Sigmoid colon (tissue), 7 donors: ENCODE results near the gene PNPLA1. TPM values are rescaled to one million over a fixed set of nuclear protein-coding genes. Genes with fewer than 3 reads are reported as not detected.

Experiments used
- DNase-seq: peaks from one replicate; pipeline ENCODE4 v3.0.0-alpha.2; 2019
- H3K27ac ChIP-seq, 4 donors: fragments of 200-600 bp; sonication (generic); one replicate each; pipeline ENCODE4 v1.5.1; 2016 to 2019; ENCODE audit warnings: mild to moderate bottlenecking in 1 of 4
- H3K27me3 ChIP-seq, 3 donors: fragments of 200-600 bp; sonication (generic); one replicate each; pipeline ENCODE4 v1.5.1; 2019; ENCODE audit warnings: mild to moderate bottlenecking in 1 of 3
- H3K36me3 ChIP-seq, 4 donors: fragments of 200-600 bp; sonication (generic); one replicate each; pipeline ENCODE4 v1.5.1; 2016 to 2019
- H3K4me1 ChIP-seq, 4 donors: fragments of 200-600 bp; sonication (generic); one replicate each; pipeline ENCODE4 v1.5.1; 2017 to 2019
- H3K4me3 ChIP-seq, 4 donors: fragments of 200-600 bp; sonication (generic); one replicate each; pipeline ENCODE4 v1.5.1; 2017 to 2019; ENCODE audit warnings: mild to moderate bottlenecking in 2 of 4, moderate library complexity in 1 of 4
- H3K9me3 ChIP-seq, 4 donors: fragments of 200-600 bp in 3 of 4; sonication (generic) in 3 of 4; one replicate each; pipeline versions ENCODE4 v1.5.1 to v1.6.1; 2013 to 2019
- EP300 ChIP-seq, 4 donors: sonication (generic); formaldehyde crosslinking; IDR thresholded peaks; one replicate each; pipeline ENCODE4 v1.6.1; 2017; ENCODE audit warnings: antibody characterized with exemption in 4 of 4
- POLR2A ChIP-seq, 2 donors: fragments of 450-650 bp; IDR thresholded peaks; one replicate each; pipeline ENCODE4 v1.6.1; 2016; ENCODE audit warnings: antibody characterized with exemption in 2 of 2, mild to moderate bottlenecking in 2 of 2, moderate library complexity in 2 of 2
- POLR2AphosphoS5 ChIP-seq, 4 donors: sonication (generic); formaldehyde crosslinking; IDR thresholded peaks; one replicate each; pipeline ENCODE4 v1.6.1; 2017; ENCODE audit warnings: antibody characterized with exemption in 4 of 4
- WGBS, 2 donors: extraction: QIAGEN DNeasy Blood & Tissue Kit; methylation state at CpG; one replicate each; pipeline ENCODE4 v1.1.7; 2013; 5-methylcytosine and 5-hydroxymethylcytosine counted together
- intact Hi-C: fragments of 100-400 bp; cut with DNase I; formaldehyde crosslinking; loops from one replicate; pipeline ENCODE4 v1.15.1; 2023
- polyA plus RNA-seq, 3 donors: library from polyadenylated mRNA; stranded (reverse); fragments of 200-250 nt; gene quantifications; one replicate each; pipeline ENCODE4 v1.2.3, GENCODE V29; 2013
- total RNA-seq, 4 donors: library from RNA; depleted of rRNA; stranded (reverse); fragments of >200 nt; gene quantifications; one replicate each; pipeline ENCODE4 v1.1.0, GENCODE V29; 2016
- TF ChIP-seq, protein P1 (sequence below), 4 experiments: fragments of 450-650 bp in 3 of 4; fragments of 200-600 bp in 1 of 4; IDR thresholded peaks; one replicate each; pipeline ENCODE4 v1.5.1; 2016 to 2019; ENCODE audit warnings: antibody characterized with exemption in 4 of 4, mild to moderate bottlenecking in 3 of 4, moderate library complexity in 2 of 4
- donor health status: healthy with polysubstance abuse.
- donor health status: Bipolar disorder and iron deficiency.
- donor health status: healthy.

The PNPLA1 gene
- total and polyA plus RNA-seq, 7 donors: 0.20 to 0.46 TPM; not detected in 5

- no peaks in the 10 kb centered on the region for H3K9me3 ChIP-seq
- intact Hi-C loops: no loop called here
- no peaks in the 10 kb centered on the region for H3K27me3 ChIP-seq
- no peaks in the 10 kb centered on the region for H3K36me3 ChIP-seq
- no peak overlapping the region for H3K4me3 ChIP-seq
- no peak overlapping the region for H3K27ac ChIP-seq
- DNase-seq: no peak
- 94 to 96% methylated on average over 6 of the region's 6 CpGs for WGBS, 2 donors
- TF ChIP-seq, protein P1, sequence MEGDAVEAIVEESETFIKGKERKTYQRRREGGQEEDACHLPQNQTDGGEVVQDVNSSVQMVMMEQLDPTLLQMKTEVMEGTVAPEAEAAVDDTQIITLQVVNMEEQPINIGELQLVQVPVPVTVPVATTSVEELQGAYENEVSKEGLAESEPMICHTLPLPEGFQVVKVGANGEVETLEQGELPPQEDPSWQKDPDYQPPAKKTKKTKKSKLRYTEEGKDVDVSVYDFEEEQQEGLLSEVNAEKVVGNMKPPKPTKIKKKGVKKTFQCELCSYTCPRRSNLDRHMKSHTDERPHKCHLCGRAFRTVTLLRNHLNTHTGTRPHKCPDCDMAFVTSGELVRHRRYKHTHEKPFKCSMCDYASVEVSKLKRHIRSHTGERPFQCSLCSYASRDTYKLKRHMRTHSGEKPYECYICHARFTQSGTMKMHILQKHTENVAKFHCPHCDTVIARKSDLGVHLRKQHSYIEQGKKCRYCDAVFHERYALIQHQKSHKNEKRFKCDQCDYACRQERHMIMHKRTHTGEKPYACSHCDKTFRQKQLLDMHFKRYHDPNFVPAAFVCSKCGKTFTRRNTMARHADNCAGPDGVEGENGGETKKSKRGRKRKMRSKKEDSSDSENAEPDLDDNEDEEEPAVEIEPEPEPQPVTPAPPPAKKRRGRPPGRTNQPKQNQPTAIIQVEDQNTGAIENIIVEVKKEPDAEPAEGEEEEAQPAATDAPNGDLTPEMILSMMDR (IDR thresholded peaks at IDR 0.05): no peak
- TF ChIP-seq POLR2AphosphoS5 (IDR thresholded peaks at IDR 0.05): no peak
- no peak for TF ChIP-seq POLR2A (IDR thresholded peaks at IDR 0.05)
- TF ChIP-seq EP300 (IDR thresholded peaks at IDR 0.05): no peak
- no peaks in the 10 kb centered on the region for H3K4me1 ChIP-seq
Observed at GRCh38 chr6:36324191-36324590, 54.3 kb downstream of the PNPLA1 start.

GRCh38 chr6:36324715-36325114 is 54.9 kb downstream of the PNPLA1 start:
- DNase-seq: no peak
- no peak overlapping the region for H3K4me3 ChIP-seq
- H3K36me3 ChIP-seq: no peaks in the 10 kb centered on the region
- H3K9me3 ChIP-seq: no peaks in the 10 kb centered on the region
- H3K27ac ChIP-seq: no peak overlapping the region
- no peaks in the 10 kb centered on the region for H3K27me3 ChIP-seq
- WGBS, 2 donors: 94 to 97% methylated on average over 4 of the region's 4 CpGs
- intact Hi-C loops: no loop called here
- TF ChIP-seq POLR2A (IDR thresholded peaks at IDR 0.05) (no peak), POLR2AphosphoS5 (IDR thresholded peaks at IDR 0.05) (no peak), EP300 (IDR thresholded peaks at IDR 0.05) (no peak)
- TF ChIP-seq, protein P1 (IDR thresholded peaks at IDR 0.05): no peak
- no peaks in the 10 kb centered on the region for H3K4me1 ChIP-seq

- H3K27ac ChIP-seq: no peak overlapping the region
- H3K9me3 ChIP-seq: no peaks in the 10 kb centered on the region
- WGBS, 2 donors: 64 to 83% methylated on average over 7 of the region's 7 CpGs
- H3K4me3 ChIP-seq: no peak overlapping the region
- H3K4me1 ChIP-seq: no peaks in the 10 kb centered on the region
- no peak for TF ChIP-seq POLR2AphosphoS5 (IDR thresholded peaks at IDR 0.05)
- TF ChIP-seq EP300 (IDR thresholded peaks at IDR 0.05): no peak
- TF ChIP-seq POLR2A (IDR thresholded peaks at IDR 0.05): no peak
- TF ChIP-seq, protein P1 (IDR thresholded peaks at IDR 0.05): no peak
- intact Hi-C loops: no loop called here
- H3K27me3 ChIP-seq: peaks cover 0 to 6% (median 0%) of the 10 kb centered on the region in 3 donors
- H3K36me3 ChIP-seq: no peaks in the 10 kb centered on the region
- no peak for DNase-seq
Observed at GRCh38 chr6:36326356-36326995, 56.6 kb downstream of the PNPLA1 start.

GRCh38 chr6:36327226-36327918 is 57.5 kb downstream of the PNPLA1 start:
- no peaks in the 10 kb centered on the region for H3K9me3 ChIP-seq
- no peak for DNase-seq
- no peak overlapping the region for H3K4me3 ChIP-seq
- 60 to 80% methylated on average over 6 of the region's 6 CpGs for WGBS, 2 donors
- TF ChIP-seq POLR2AphosphoS5 (IDR thresholded peaks at IDR 0.05) (no peak), POLR2A (IDR thresholded peaks at IDR 0.05) (no peak), EP300 (IDR thresholded peaks at IDR 0.05) (no peak)
- TF ChIP-seq, protein P1 (IDR thresholded peaks at IDR 0.05): no peak
- intact Hi-C loops: no loop called here
- H3K4me1 ChIP-seq: no peaks in the 10 kb centered on the region
- H3K27ac ChIP-seq: no peak overlapping the region
- no peaks in the 10 kb centered on the region for H3K36me3 ChIP-seq
- H3K27me3 ChIP-seq: peaks cover 0 to 6% (median 0%) of the 10 kb centered on the region in 3 donors
